Adipose tissue (tissue), 3 donors: ENCODE data around the gene STX10. TPM values are rescaled to one million over a fixed set of nuclear protein-coding genes. Genes with fewer than 3 reads are reported as not detected.
"Not testable (repeated sequence)": the region's sequence is repeated elsewhere in the genome, so short reads cannot be mapped to it uniquely, and the experiment has no call there.

Source experiments
- H3K27ac ChIP-seq: one replicate; pipeline ENCODE4 v1.5.1; 2013; ENCODE audit warnings: low read depth, low read length
- WGBS, 3 donors: extraction: QIAGEN DNeasy Blood & Tissue Kit; methylation state at CpG; one replicate each; pipeline ENCODE4 v1.1.7; 2013; 5-methylcytosine and 5-hydroxymethylcytosine counted together
- polyA plus RNA-seq, 3 donors: library from polyadenylated mRNA; stranded (reverse); fragments of 200-250 nt; gene quantifications; one replicate each; pipeline ENCODE4 v1.2.3, GENCODE V29; 2013
- donor health status: healthy with polysubstance abuse.
- donor health status: Bipolar disorder and iron deficiency.
- donor health status: healthy.

Gene STX10
- polyA plus RNA-seq, 3 donors: 34.5 to 69.2 (median 63.1) TPM

DNA sequence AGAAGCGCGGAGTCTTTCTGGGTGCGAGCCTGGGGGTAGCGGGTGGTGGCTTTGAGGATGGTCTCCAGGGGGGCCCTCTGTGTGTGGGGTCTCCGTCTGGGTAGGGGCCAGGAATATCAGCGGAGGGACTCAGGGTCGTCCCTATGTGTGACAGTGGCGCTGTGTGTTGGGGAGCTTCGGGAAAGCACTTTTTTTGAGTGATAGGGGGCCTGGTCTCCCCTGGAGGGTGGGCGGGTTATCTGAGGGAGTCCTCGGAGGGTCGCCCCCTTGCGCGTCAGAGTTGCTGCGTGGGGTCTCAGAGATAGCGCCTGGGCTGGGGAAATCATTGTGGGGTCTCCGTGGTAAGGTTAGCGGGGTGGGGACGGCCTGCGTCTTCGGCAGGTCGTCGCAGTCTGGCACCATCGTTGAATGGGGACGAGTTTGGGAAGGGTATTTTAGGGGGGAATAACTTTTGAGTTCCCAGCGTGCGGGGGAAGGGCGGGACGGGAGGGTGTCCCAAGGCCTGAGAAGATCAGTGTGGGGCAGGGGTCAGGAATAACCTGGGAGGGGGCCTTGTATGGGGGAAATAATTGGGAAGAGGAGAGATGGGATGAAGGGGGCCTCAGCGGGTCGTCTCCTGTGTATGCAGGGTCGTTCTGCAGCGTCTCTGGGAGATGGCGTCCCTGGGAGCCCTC is 893 bp upstream of the STX10 start:
- WGBS, 3 donors: 0 to 1% (median 1%) methylated on average over 31 to 34 of the region's 34 CpGs
- peak overlapping the region; percentile 96 for H3K27ac ChIP-seq

DNA sequence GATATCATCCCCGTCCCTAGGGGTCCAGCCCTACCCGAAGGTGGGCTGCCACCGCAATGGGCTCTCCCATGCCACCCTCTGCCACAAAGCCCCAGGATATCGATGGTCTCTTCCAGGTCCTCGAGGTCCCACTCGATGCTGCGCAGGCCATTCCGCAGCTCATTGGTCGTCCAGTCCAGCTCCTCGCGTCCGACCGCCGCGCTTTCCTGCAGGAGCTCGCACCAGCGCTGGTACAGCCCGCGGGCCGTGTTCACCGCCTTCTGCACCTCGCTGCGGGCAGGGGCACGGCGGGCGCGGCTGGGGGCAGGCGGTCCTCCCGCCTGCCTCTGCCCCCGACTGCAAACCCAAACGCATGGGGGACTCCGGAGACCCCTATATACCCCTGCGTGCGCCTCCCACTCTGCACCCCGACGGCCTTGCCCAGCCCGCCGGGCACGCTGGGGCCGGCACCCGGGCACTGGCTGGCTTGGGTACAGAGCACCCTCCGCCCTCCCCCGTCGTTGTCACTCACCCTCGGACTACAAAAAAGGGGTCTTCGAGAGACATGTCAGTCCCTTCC is 468 bp downstream of the STX10 start:
- 0 to 1% (median 0%) methylated on average over 37 to 46 of the region's 46 CpGs for WGBS, 3 donors
- H3K27ac ChIP-seq: peak overlapping the region; percentile 32

DNA sequence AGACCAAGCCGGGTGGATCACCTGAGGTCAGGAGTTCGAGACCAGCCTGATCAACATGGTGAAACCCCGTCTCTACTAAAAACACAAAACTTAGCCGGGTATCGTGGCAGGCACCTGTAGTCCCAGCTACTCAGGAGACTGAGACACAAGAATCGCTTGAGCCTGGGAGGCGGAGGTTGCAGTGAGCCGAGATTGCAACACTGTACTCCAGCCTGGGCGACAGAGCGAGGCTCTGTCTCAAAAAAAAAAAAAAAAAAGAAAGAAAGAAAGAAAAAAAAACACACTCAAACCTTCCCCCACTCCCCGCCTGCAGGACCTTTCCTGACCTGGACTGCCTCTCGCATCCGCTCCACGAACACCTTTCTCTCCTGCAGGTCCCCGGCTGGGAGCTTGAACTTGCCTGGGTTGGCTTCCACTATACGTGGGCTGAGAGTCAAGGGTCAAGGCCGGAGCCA is 975 bp downstream of the STX10 start:
- H3K27ac ChIP-seq: not testable (repeated sequence)
- 25 to 42% (median 31%) methylated on average over 15 to 17 of the region's 17 CpGs for WGBS, 3 donors

DNA sequence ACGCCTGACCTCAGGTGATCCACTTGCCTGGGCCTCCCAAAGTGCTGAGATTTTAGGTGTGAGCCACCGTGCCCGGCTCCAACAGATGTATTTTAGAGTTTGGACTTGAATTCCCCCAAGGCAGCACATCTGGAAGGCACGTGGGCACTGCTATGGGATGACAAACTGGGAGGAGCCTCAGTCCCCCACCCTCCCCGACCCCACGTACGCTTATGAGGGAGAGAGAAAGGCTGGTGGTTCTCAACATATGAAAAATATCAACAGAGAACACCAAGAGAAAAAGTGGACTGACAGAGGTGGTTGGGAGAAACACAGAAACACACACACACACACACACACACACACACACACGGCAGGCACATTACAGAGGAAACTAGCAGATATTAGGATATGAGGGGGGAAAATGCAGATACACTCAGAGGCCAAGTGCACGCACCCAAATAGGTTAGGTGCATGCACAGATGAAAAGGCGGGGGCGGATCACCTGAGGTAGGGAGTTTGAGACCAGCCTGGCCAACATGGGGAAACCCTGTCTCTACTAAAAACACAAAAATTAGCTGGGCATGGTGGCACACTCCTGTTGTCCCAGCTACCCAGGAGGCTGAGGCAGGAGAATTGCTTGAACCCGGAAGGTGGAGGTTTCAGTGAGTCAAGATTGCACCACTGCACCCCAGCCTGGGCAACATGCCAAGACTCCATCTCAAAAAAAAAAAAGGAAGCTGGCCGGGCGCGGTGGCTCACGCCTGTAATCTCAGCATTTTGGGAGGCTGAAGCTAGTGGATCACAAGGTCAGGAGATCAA is 3.2 kb downstream of the STX10 start:
- 51 to 78% (median 55%) methylated on average over 14 to 16 of the region's 16 CpGs for WGBS, 3 donors
- no peak overlapping the region for H3K27ac ChIP-seq

DNA sequence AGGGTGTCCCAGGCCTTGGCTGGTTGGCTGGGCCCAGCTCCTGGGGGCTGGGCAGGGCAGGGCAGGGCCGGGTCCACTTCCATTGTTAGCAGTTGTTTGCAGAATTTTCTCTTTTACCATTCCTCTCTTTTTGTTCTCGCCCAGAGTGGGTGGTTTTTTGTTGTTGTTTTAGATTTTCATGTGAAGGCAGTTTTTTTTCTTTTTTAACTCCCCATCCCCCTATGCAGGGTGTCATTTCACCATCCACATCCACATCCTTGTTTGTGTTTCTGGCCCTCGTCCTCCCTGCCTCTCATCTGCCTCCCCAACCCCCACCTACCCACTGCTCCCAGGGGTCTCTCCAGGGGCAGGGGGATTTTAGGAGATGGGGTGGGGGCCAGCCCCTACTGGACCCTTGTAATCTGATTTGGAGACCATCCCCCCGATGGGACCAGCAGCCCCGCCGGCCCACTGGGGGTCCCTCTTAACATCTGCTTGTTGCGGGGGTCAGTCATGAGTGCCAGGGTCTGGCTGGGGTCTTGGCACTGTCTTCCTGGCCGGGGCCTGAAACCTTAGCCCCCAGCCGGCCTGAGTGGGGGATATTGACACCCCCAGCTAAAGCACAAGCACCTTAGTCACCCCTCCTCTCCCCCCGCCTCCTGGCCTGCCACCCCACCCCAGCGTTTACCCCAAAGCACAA is 10.4 kb downstream of the STX10 start:
- WGBS, 3 donors: 73 to 81% (median 78%) methylated on average over 11 of the region's 11 CpGs
- no peak overlapping the region for H3K27ac ChIP-seq

DNA sequence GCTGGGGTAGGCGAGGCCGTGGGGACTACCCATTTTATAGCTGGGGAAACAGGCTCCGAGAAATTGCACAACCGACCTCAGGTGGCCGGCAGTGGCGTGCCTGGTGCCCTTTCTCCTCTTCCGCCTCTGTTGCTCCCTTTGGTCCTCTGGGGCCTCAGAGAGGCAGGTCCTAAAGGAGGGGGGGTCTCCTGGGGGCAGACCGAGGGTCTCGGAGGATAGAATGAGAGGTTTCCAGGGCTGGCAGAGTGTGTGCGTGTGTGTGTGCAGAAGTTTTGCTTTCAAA is 11.3 kb downstream of the STX10 start:
- WGBS, 3 donors: 63 to 70% (median 69%) methylated on average over 10 of the region's 10 CpGs
- H3K27ac ChIP-seq: no peak overlapping the region

DNA sequence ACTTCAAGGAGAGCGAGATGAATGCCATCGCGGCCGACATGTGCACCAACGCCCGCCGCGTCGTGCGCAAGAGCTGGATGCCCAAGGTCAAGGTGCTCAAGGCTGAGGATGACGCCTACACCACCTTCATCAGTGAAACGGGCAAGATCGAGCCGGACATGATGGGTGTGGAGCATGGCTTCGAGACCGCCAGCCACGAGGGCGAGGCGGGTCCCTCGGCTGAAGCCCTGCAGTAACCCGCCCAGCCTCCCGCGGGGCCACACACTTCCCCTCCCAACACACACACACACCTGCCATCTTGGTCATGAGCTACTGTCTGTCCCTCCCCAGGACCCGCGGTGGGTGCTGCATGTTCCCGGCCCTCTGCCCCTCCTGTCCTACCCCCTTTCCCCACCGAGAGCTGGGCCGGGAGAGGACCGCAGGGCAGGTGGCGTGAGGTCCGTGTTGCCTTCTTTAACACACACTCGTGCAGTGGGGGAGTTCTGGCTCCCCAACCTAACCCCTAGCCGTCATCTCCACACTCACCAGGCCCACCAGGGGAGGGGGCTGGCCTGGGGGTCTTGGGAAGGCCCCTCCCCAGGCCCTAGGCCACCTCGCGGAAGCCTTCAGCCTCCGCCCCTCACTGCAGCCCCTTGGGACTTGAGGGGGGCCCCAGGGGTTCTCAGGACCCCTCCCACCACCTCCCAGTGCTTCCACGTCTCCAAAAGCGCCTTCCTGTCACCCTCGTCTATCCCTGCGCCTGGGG is 11.8 kb downstream of the STX10 start:
- WGBS, 3 donors: 87 to 91% (median 88%) methylated on average over 30 to 40 of the region's 40 CpGs

DNA sequence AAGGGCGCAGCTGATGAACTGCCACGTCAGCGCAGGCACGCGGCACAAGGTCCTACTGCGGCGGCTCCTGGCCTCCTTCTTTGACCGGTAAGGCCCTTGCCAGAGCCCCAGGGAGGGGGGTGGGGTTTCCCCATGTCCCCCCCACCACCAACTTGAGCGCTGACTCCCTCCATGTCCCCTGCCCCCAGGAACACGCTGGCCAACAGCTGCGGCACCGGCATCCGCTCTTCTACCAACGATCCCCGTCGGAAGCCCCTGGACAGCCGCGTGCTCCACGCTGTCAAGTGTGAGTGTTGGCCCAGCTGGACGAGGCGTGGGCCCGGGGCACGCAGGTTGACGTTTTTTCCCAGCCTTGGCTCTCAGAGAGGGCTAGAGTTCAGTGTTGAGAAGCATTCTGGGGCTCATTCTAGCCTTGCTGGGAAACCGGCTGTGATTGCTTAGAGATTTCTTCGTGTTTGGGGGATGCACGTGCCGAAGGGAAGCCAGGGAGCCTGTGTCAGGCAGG is 12.8 kb downstream of the STX10 start:
- 89 to 94% (median 92%) methylated on average over 28 of the region's 28 CpGs for WGBS, 3 donors
- no peak overlapping the region for H3K27ac ChIP-seq

More for the DNA sequence above, 11.8 kb downstream of the STX10 start:
- H3K27ac ChIP-seq: no peak overlapping the region

DNA sequence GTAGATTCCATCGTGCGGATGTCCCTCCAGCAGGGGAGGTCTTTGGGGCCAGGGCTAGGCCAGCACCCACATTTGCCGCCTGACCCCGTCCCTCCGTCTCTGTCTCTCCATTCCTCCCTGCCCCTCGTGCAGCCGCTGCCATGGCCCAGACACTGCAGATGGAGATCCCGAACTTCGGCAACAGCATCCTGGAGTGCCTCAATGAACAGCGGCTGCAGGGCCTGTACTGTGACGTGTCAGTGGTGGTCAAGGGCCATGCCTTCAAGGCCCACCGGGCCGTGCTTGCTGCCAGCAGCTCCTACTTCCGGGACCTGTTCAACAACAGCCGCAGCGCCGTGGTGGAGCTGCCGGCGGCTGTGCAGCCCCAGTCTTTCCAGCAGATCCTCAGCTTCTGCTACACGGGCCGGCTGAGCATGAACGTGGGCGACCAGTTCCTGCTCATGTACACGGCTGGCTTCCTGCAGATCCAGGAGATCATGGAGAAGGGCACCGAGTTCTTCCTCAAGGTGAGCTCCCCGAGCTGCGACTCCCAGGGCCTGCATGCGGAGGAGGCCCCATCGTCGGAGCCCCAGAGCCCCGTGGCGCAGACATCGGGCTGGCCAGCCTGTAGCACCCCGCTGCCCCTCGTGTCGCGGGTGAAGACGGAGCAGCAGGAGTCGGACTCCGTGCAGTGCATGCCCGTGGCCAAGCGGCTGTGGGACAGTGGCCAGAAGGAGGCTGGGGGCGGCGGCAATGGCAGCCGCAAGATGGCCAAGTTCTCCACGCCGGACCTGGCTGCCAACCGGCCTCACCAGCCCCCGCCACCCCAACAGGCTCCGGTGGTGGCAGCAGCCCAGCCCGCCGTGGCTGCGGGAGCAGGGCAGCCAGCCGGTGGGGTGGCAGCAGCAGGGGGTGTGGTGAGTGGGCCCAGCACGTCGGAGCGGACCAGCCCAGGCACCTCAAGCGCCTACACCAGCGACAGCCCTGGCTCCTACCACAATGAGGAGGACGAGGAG is 14.8 kb downstream of the STX10 start:
- WGBS, 3 donors: 94 to 95% (median 95%) methylated on average over 57 to 60 of the region's 60 CpGs
- H3K27ac ChIP-seq: no peak overlapping the region

DNA sequence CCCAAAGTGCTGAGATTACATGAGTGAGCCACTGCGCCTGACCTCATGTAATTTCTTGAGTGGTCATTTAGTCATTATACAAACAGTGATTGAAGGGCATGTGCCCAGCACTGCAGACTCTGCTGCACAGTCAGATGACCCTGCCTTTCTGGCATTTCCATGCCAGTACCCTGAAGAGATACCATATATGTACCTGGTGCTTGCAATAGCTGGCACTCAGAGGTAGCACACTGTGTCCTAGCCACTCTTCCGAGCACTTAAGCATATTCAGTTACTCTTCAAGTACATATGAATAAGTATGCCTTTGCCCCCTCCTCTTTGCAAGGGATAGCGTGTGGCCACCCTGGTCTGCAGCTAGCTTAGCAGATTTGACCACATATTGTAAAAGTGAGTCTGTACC is 15.5 kb downstream of the STX10 start:
- no peak overlapping the region for H3K27ac ChIP-seq
- 96 to 97% (median 97%) methylated on average over 3 of the region's 3 CpGs for WGBS, 3 donors

DNA sequence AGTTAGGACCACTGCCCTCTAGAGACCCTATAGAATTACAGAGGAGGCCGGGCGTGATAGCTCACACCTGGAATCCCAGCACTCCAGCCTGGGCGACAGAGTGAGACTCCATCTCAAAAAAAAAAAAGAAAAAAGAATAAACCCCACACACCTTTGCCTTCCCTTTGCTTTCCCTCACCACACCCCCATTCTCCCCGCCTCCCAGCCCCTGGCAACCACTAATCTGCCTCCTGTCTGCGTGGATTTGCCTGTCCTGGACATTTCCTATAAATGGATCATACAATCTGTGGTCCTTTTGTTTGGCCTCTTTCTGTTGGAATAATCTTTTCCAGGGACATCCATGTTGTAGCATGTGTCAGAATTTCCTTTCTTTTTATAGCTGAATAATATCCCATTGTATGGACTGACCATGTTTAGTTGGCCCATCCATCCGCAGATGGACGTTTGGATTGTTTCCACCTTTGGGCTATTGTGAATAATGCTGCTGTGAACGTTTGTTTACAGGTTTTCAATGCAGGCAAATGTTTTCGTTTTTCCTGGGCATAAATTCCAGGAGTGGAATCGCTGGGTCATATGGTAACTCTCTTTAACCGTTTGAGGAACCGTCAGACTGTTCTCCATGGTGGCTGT is 16.8 kb downstream of the STX10 start:
- no peak overlapping the region for H3K27ac ChIP-seq
- WGBS, 3 donors: 68 to 76% (median 69%) methylated on average over 12 of the region's 12 CpGs

DNA sequence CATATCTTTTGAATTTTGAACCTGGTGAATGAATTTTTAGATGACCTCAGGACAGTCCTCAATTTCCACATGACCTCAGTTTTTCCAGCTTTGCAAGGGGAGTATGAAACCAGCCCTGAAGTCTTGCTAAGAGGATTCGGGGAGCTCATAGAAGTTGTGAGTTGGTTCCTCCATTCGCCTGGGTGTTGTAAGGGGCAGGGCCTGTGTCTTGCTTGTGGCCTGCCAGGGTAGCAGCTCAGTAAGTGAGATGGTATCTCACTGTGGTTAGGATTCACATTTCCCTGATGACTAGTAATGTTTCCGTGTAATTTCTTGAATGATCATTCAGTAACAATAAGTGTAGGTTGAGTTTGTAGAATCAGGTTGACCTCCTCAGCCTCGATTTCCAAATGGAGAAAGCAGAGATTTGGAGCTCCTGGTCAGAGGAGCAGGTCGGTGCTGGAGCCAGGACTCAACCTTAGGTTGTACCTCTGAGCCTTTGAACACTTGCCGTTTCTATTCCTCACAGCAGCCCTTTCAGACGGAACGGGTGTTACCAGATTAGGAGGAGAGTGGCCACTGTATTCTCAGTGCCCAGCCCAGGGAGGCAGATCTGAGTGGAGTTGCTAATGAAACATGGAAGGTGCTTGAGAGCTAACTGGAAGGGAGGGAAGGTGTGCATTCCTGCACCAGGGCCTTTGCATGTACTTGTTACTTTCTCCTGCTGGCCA is 17.5 kb downstream of the STX10 start:
- no peak overlapping the region for H3K27ac ChIP-seq
- 69 to 86% (median 80%) methylated on average over 8 of the region's 8 CpGs for WGBS, 3 donors

DNA sequence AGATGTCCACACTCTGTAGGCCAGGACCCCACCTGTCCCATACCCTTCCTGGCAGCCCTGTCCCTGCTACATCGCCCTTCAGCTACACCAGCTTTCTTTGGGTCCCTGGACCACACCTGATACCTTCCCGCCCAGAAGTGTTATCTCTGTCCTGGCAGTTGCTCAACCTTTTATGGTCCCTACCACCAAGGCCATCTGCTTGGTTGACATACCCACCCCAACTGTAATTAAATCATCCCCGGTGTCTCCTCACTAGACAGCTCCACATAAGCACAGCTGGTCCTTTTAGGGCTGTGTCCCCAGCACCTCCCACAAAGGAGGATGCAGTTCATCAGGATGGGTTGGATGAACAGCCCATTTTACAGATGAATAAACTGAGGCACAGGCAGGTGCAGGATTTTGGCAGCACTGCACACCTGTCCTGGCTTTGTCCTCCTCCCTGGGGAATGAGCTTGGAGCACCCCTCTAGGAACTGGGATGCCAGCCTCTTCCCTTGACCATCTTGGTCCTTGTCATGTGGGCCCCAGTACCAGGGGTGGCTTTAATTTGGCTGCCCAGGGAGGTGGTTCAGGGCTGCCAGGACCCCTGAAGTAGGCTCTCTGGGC is 19.2 kb downstream of the STX10 start:
- no peak overlapping the region for H3K27ac ChIP-seq
- 73 to 96% (median 93%) methylated on average over 3 of the region's 3 CpGs for WGBS, 3 donors

DNA sequence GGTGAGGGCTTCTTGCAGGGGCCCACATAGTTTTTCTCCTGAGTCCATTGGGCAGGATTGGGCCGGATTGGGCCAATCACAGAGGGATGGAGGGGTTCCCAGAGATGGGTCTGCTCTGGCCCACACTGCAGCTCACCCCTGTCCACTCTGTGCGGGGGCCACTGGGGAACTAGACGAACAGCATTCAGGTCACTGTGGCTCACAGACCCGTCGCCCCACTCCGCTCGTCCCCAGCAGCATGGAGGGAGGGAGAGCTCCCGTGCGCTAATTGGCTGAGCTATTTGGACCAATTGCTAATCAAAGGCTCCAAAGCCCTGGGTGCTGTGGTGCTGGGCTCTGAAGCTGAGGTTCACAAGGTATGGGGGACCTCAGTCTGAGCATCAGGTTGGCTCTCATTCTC is 20.8 kb downstream of the STX10 start:
- WGBS, 3 donors: 94 to 96% (median 94%) methylated on average over 9 of the region's 9 CpGs
- no peak overlapping the region for H3K27ac ChIP-seq

DNA sequence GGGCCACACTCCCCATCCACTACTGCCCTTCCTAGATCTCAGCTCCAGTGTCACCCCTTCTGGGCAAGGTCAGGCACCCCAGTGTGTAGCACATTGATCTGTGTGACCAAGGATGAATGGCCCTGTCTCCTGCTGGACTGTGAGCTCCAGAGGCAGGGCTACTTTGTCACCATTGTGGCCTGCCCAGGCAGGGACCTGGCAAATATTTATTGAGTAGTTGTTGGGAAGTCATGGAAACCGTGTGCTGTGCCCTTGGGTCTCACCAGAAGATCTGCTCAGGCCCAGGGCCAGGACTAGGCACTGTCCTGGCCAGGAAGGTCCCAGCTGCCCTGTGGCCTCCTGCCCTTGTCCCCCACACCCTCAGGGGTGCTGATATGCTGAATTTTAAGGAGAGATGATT is 21.6 kb downstream of the STX10 start:
- WGBS, 3 donors: 38 to 78% (median 67%) methylated on average over 1 of the region's 1 CpG
- no peak overlapping the region for H3K27ac ChIP-seq
